ENCODE measurements around the gene ZDHHC12. TPM values are rescaled to one million over a fixed set of nuclear protein-coding genes. Genes with fewer than 3 reads are reported as not detected.
A peak's percentile ranks its signal among the peaks of the same experiment; 100 is the strongest.

ZDHHC12 gene
- total and polyA plus RNA-seq, 2 of the 8 experiments (the other 6 are each of a cell fraction or from before 2014, with no cell fraction given), result 35.0 to 93.8 TPM

GRCh38 chr9:128696923-128697707 lies 26.8 kb downstream of the ZDHHC12 start:
- CTCF ChIA-PET (ENCODE audit: partially characterized antibody), result interaction anchor here (0.6 to 2.1 kb wide), 10 partner anchors 33 to 157 kb away, joined by 3 to 8 read pairs (median 3); no protein-coding TSS in a partner anchor
- FAIRE-seq, result no peak
- peaks cover 26 to 42% (median 39%) of the 10 kb centered on the region in 4 experiments for H3K36me3 ChIP-seq (ENCODE audit: control insufficient read depth in 2 of 4, insufficient read depth in 4 of 4, low read length in 3 of 4)

More at GRCh38 chr9:128696923-128697707, 26.8 kb downstream of the ZDHHC12 start:
- Histone ChIP-seq H2BK120ac (replicated peaks; ENCODE audit: low read depth, low read length) (no peak overlapping the region), H3K9ac (replicated peaks in 1 of 4; ENCODE audit: extremely low read depth in 1 of 4, low read depth in 3 of 4, low read length in 3 of 4) (no peak overlapping the region), H3K4me1 (replicated peaks in 1 of 4; ENCODE audit: control insufficient read depth in 3 of 4, insufficient read depth in 4 of 4, low read length in 3 of 4) (no peaks in the 10 kb centered on the region), H3K4ac (replicated peaks; ENCODE audit: insufficient read length, low read depth, low read length) (no peak overlapping the region), H2BK20ac (ENCODE audit: low read length) (no peak overlapping the region), H3K9me3 (ENCODE audit: insufficient read depth in 2 of 2, low read depth in 1 of 2, low read length in 1 of 2) (no peaks in the 10 kb centered on the region), H3K4me2 (ENCODE audit: insufficient read depth in 1 of 2, low read depth in 2 of 2, low read length in 2 of 2) (no peak overlapping the region), H3K79me1 (ENCODE audit: low read depth, low read length) (no peaks in the 10 kb centered on the region), H3K18ac (ENCODE audit: extremely low read depth, low read length) (no peak overlapping the region), H3K79me2 (ENCODE audit: control insufficient read depth in 1 of 2, insufficient read depth in 2 of 2, low read length in 2 of 2) (peaks cover 0 to 12% of the 10 kb centered on the region in 2 experiments; a peak in 2 of 4 replicates), H3K4me3 (ENCODE audit: extremely low read depth in 1 of 4, insufficient read depth in 2 of 4, low read depth in 3 of 4, low read length in 4 of 4) (no peak overlapping the region), H3K14ac (ENCODE audit: insufficient read length) (no peak overlapping the region), H4K20me1 (replicated peaks in 1 of 2; ENCODE audit: control insufficient read depth in 1 of 2, insufficient read depth in 2 of 2, low read length in 2 of 2) (peaks cover 7 to 8% of the 10 kb centered on the region in 2 experiments), H2AFZ (ENCODE audit: low read length) (no peak overlapping the region), H2BK5ac (ENCODE audit: low read depth, low read length) (no peak overlapping the region), H4K91ac (replicated peaks; ENCODE audit: insufficient read length, low read length) (no peak overlapping the region), H3K27ac (ENCODE audit: low read depth, low read length) (no peak overlapping the region), H3K23me2 (ENCODE audit: low read depth, low read length) (no peaks in the 10 kb centered on the region), H3K23ac (ENCODE audit: insufficient read length) (no peak overlapping the region), H4K8ac (ENCODE audit: extremely low read depth, insufficient read depth, low read length) (no peak overlapping the region), H2BK12ac (ENCODE audit: low read depth, low read length) (no peak overlapping the region), H2BK15ac (ENCODE audit: low read length) (no peak overlapping the region), H2AK5ac (ENCODE audit: low read depth, low read length) (no peak overlapping the region), H3K27me3 (replicated peaks in 1 of 4; ENCODE audit: control insufficient read depth in 3 of 4, extremely low read depth in 1 of 4, insufficient read depth in 3 of 4, low read length in 3 of 4) (peaks cover 0 to 1% (median 0%) of the 10 kb centered on the region in 4 experiments; a peak in 1 of 7 replicates), H3K56ac (replicated peaks; ENCODE audit: insufficient read length, low read depth, low read length) (no peak overlapping the region), H4K5ac (ENCODE audit: insufficient read length, low read depth, low read length) (no peak overlapping the region)
- no peak for DNase-seq (ENCODE audit: low read depth in 1 of 2, low spot score in 2 of 2)
- WGBS, 2 experiments (ENCODE audit: extremely low coverage in 1 of 2, insufficient coverage in 1 of 2, insufficient read length in 1 of 2, insufficient replicate concordance in 2 of 2, low coverage in 1 of 2, low lambda C conversion rate in 2 of 2, missing lambda C conversion rate in 1 of 2), result 79% methylated on average over 8 of the region's 8 CpGs; no CpG with 5 or more reads in 1 of the 2 experiments
- TF ChIP-seq BACH1 (IDR thresholded peaks at IDR 0.05; ENCODE audit: low read length) (no peak), POLR2AphosphoS5 (IDR thresholded peaks at IDR 0.05; ENCODE audit: low read depth, low read length) (peak; percentile 77), CHD2 (IDR thresholded peaks at IDR 0.05; ENCODE audit: low read length) (no peak), POLR2A (IDR thresholded peaks at IDR 0.05; ENCODE audit: control extremely low read depth in 1 of 2, low read depth in 2 of 2, low read length in 2 of 2) (peak; percentile 54 to 68), JUN (IDR thresholded peaks at IDR 0.05; ENCODE audit: low read depth, low read length) (no peak)
- POLR2A ChIA-PET (ENCODE audit: partially characterized antibody), result interaction anchor here (0.6 to 46.1 kb wide), 20 partner anchors 2 to 227 kb away, joined by 3 to 1197 read pairs (median 4); partner anchors contain the start of genes DYNC2I2, ENDOG, PKN3 and SET

Data from H1 (cell line).